ENCODE data around the gene FOXE1.

Gene FOXE1

DNA sequence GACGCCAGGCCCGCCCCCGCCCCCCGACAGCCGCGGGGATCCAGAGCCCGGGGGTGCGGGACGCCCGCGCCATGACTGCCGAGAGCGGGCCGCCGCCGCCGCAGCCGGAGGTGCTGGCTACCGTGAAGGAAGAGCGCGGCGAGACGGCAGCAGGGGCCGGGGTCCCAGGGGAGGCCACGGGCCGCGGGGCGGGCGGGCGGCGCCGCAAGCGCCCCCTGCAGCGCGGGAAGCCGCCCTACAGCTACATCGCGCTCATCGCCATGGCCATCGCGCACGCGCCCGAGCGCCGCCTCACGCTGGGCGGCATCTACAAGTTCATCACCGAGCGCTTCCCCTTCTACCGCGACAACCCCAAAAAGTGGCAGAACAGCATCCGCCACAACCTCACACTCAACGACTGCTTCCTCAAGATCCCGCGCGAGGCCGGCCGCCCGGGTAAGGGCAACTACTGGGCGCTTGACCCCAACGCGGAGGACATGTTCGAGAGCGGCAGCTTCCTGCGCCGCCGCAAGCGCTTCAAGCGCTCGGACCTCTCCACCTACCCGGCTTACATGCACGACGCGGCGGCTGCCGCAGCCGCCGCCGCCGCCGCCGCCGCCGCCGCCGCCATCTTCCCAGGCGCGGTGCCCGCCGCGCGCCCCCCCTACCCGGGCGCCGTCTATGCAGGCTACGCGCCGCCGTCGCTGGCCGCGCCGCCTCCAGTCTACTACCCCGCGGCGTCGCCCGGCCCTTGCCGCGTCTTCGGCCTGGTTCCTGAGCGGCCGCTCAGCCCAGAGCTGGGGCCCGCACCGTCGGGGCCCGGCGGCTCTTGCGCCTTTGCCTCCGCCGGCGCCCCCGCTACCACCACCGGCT, 1.0 kb downstream of the FOXE1 start:
- TF ChIP-seq, protein P1, sequence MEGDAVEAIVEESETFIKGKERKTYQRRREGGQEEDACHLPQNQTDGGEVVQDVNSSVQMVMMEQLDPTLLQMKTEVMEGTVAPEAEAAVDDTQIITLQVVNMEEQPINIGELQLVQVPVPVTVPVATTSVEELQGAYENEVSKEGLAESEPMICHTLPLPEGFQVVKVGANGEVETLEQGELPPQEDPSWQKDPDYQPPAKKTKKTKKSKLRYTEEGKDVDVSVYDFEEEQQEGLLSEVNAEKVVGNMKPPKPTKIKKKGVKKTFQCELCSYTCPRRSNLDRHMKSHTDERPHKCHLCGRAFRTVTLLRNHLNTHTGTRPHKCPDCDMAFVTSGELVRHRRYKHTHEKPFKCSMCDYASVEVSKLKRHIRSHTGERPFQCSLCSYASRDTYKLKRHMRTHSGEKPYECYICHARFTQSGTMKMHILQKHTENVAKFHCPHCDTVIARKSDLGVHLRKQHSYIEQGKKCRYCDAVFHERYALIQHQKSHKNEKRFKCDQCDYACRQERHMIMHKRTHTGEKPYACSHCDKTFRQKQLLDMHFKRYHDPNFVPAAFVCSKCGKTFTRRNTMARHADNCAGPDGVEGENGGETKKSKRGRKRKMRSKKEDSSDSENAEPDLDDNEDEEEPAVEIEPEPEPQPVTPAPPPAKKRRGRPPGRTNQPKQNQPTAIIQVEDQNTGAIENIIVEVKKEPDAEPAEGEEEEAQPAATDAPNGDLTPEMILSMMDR (IDR thresholded peaks at IDR 0.05) = no peak
- TF ChIP-seq ZFX (IDR thresholded peaks at IDR 0.05; ENCODE audit: borderline replicate concordance) = no peak
- no peak overlapping the region for H3K27ac ChIP-seq

DNA sequence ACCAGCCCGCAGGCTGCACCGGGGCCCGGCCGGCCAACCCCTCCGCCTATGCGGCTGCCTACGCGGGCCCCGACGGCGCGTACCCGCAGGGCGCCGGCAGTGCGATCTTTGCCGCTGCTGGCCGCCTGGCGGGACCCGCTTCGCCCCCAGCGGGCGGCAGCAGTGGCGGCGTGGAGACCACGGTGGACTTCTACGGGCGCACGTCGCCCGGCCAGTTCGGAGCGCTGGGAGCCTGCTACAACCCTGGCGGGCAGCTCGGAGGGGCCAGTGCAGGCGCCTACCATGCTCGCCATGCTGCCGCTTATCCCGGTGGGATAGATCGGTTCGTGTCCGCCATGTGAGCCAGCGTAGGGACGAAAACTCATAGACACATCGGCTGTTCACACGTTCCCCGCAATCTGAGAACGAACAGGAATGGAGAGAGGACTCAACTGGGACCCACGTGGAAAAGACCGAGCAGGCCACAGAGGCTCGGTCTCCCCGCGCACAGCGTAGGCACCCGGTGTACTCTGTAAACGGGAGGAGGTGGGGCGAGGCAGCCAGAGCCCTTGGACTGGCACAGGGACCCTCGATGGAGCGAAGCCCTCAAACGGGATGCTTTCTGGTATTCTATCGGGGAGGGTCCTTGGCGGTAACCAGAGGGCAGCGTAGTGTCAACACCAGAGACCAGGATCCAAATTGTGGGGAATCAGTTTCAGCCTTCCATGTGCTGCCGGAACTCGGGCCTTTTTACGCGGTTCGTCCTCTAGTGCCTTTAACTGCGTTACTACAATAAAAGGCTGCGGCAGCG, 1.9 kb downstream of the FOXE1 start:
- TF ChIP-seq ZFX (IDR thresholded peaks at IDR 0.05; ENCODE audit: borderline replicate concordance) = no peak
- TF ChIP-seq, protein P1 (IDR thresholded peaks at IDR 0.05) = no peak
- H3K27ac ChIP-seq = no peak overlapping the region

DNA sequence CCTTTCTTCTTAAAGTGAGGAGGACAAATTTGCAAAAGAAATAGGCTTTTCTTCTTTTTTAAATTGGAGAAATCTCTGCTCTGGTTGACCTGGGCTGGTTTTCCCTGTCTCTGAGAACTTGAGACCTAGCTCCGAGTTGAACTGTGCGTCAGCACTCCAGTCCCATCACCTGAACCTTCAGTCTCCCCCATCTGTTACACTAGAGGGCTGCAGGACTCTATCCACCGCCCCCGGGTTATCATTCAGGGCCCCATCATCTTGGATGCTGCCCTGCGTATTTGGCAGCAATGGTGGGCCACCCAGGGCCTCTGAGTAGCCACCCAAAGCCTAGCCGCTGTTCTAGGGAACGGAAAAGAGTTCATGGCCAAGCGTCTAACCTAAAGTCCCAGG, 2.5 kb downstream of the FOXE1 start:
- no peak overlapping the region for H3K27ac ChIP-seq
- TF ChIP-seq ZFX (IDR thresholded peaks at IDR 0.05; ENCODE audit: borderline replicate concordance) = no peak
- TF ChIP-seq, protein P1 (IDR thresholded peaks at IDR 0.05) = no peak

DNA sequence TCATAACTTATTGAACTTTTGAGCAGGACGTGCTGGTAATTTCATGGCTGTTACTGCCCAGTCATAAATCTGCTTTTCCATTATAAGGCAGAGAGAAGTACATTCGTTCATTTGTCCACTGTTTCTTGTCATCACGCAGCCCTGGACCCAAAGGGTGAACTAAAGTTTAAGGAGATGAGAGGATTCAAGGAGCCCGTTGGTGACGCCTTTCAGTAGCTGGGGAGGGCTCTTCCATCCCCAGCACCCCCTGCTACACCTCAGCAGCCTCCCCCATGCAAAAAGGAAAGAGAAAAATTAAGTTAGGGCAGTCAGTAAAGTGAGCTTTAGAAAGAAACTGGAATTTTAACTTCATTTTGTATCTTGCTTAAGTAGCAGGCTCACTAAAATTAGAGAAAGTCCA, 2.9 kb downstream of the FOXE1 start:
- no peak for TF ChIP-seq ZFX (IDR thresholded peaks at IDR 0.05; ENCODE audit: borderline replicate concordance)
- TF ChIP-seq, protein P1 (IDR thresholded peaks at IDR 0.05) = no peak
- H3K27ac ChIP-seq = no peak overlapping the region

DNA sequence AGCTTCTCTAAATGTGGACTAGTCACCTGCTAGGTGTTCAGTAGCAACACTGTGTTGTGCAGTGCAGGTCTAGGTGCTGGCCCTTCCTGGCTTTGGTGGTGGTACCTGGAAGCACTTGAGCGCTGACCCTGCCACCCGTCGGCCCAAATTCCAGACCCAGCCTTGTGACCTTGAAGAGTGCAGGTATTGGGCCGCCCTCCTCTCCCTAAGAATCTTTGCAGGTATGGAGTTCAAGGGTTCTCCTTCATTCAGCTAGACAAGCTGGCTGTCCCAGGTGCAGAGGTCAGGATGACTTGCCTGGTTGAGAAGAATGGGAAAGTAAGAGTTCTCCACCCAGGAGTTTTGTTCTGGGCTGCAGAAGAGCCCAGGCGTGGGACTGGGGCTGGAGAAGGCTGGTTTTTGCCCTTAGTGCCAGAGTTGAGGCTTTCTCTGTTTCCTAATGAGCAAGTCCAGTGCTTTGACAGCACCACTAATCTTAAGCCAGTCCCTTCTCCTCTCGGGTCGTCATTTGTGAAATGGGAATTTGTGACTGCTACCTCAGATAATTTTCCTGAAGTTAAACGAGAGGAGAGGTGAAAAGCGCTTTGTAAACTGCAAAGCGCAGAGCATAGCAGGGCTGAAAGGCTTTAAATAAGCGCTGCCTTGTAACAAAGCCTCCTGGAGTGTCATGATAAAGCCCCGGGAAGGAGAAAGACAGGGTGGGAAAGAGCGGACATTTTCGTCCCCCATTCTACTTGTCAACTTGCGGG, 4.0 kb downstream of the FOXE1 start:
- H3K27ac ChIP-seq = no peak overlapping the region
- TF ChIP-seq, protein P1 (IDR thresholded peaks at IDR 0.05) = no peak
- TF ChIP-seq ZFX (IDR thresholded peaks at IDR 0.05; ENCODE audit: borderline replicate concordance) = no peak

DNA sequence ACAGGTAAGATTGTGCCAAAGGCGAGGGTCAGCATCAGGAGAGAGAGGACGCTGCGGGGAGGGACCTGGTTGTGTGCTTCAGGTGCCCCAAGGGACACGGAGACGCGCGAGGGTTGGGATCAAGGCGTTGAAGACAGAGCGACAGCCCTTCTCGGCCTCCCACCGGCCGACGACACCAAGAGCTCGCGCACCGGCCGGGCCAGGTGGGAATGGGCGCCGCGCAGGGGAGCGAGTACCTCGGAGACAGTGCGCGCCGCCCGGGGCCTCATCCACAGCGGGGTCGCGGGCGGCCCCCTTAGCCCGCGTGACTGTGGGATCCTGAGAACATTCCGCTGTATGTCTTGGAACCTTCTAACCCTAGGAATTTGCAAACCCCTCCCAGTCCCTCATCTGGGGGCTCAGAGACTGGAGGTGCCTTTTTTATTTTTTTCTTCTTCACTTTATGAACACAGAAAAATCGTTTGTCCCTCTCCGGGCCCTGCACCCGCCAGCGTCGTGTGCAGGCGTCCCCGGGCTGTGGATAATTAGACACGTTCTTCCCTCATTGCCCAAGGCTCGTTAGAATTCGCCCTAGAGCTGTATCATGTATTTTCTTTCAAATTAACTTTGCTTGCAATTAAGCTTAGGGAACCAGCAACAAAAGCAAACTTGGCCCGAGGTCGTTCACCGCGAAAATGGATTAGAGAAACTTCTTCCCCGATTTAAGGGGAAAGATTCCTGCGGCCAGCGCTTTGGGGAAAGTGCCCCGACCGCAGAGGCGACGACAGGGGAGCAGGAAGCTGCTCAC, 4.8 kb downstream of the FOXE1 start:
- H3K27ac ChIP-seq = no peak overlapping the region
- TF ChIP-seq, protein P1 (IDR thresholded peaks at IDR 0.05) = no peak
- TF ChIP-seq ZFX (IDR thresholded peaks at IDR 0.05; ENCODE audit: borderline replicate concordance) = no peak
